T-cell (primary cell): ENCODE data around the gene DCAF7. TPM values are rescaled to one million over a fixed set of nuclear protein-coding genes. Genes with fewer than 3 reads are reported as not detected.

Experiments used
- ATAC-seq, 4 experiments: fragments of 200-7000 bp in 3 of 4; fragments of 150-1000 bp in 1 of 4; cut with Tn5 transposase; replicated peaks in 1 of 4; 1 replicate in 3 of 4; 2 replicates in 1 of 4; pipeline ENCODE4 v1.10.0; 2021; ENCODE audit warnings: moderate library complexity in 3 of 4, mild to moderate bottlenecking in 2 of 4, moderate number of reproducible peaks in 1 of 4
- CTCF ChIA-PET, 2 donors: fragments of 300-600 bp; sonication (Branson Sonifier 250); formaldehyde crosslinking; loops; one replicate each; lab custom pipeline; 2022; ENCODE audit warnings: antibody characterized with exemption in 2 of 2; lab: Charles Lee
- POLR2A ChIA-PET, 2 donors: fragments of 300-600 bp; sonication (Branson Sonifier 250); formaldehyde crosslinking; loops; one replicate each; lab custom pipeline; 2022; ENCODE audit warnings: antibody characterized with exemption in 2 of 2; lab: Charles Lee
- DNase-seq, 35 experiments: peaks; one replicate each; pipeline versions ENCODE4 v3.0.0 to v3.0.0-alpha.2; 2013 to 2023
- H3K27ac ChIP-seq: one replicate; pipeline ENCODE4 v1.5.1; 2013; ENCODE audit warnings: low read length
- H3K27me3 ChIP-seq, 2 experiments: replicated peaks in 1 of 2; 1 replicate in 1 of 2; 2 replicates in 1 of 2; pipeline versions ENCODE4 v1.6.1 to v1.7.0; 2013; ENCODE audit warnings: low read length in 1 of 2, mixed read lengths in 1 of 2; ENCODE audit not compliant: control insufficient read depth in 2 of 2, insufficient read depth in 2 of 2; ENCODE audit errors: extremely low read depth in 1 of 2
- H3K36me3 ChIP-seq, 2 donors: 1 replicate in 1 of 2; 2 replicates in 1 of 2; pipeline versions ENCODE4 v1.6.1 to v1.7.0; 2013; ENCODE audit warnings: low read length in 1 of 2; ENCODE audit not compliant: control insufficient read depth in 2 of 2, insufficient read depth in 1 of 2; ENCODE audit errors: extremely low read depth in 1 of 2
- H3K4me1 ChIP-seq, 2 experiments: 1 replicate in 1 of 2; 2 replicates in 1 of 2; pipeline versions ENCODE4 v1.6.1 to v1.7.0; 2013; ENCODE audit warnings: low read length in 2 of 2, mixed read lengths in 1 of 2; ENCODE audit not compliant: insufficient read depth in 2 of 2, control insufficient read depth in 1 of 2; ENCODE audit errors: extremely low read depth in 1 of 2
- H3K4me3 ChIP-seq, 2 donors: 1 replicate in 1 of 2; 2 replicates in 1 of 2; pipeline versions ENCODE4 v1.5.1 to v1.7.0; 2013; ENCODE audit warnings: mild to moderate bottlenecking in 2 of 2, low read length in 1 of 2, moderate library complexity in 1 of 2; ENCODE audit not compliant: control insufficient read depth in 1 of 2; ENCODE audit errors: extremely low read depth in 1 of 2
- H3K9me3 ChIP-seq: 2 replicates; pipeline ENCODE4 v1.7.0; 2013
- H3K27ac Mint-ChIP-seq, 2 donors: one replicate each; pipeline ENCODE4 v1.8.0; 2020 to 2021; ENCODE audit warnings: mild to moderate bottlenecking in 2 of 2, mixed read lengths in 2 of 2
- H3K27me3 Mint-ChIP-seq, 2 donors: one replicate each; pipeline ENCODE4 v1.8.0; 2021 to 2022; ENCODE audit warnings: mixed read lengths in 2 of 2
- H3K36me3 Mint-ChIP-seq: one replicate; pipeline ENCODE4 v1.8.0; 2021; ENCODE audit warnings: mixed read lengths
- H3K4me1 Mint-ChIP-seq, 3 donors: one replicate each; pipeline ENCODE4 v1.8.0; 2020 to 2022; ENCODE audit warnings: mixed read lengths in 3 of 3, mild to moderate bottlenecking in 1 of 3
- H3K4me3 Mint-ChIP-seq, 3 donors: one replicate each; pipeline ENCODE4 v1.8.0; 2020 to 2022; ENCODE audit warnings: mild to moderate bottlenecking in 3 of 3, mixed read lengths in 3 of 3, moderate library complexity in 3 of 3
- H3K9me3 Mint-ChIP-seq, 3 donors: one replicate each; pipeline ENCODE4 v1.8.0; 2020 to 2022; ENCODE audit warnings: mixed read lengths in 3 of 3
- WGBS: methylation state at CpG from one replicate; pipeline ENCODE4 v1.1.5; 2013; ENCODE audit warnings: missing lambda C conversion rate; ENCODE audit not compliant: insufficient coverage; 5-methylcytosine and 5-hydroxymethylcytosine counted together
- total RNA-seq, 35 experiments: library from RNA in 6 of 35; stranded (reverse) in 6 of 35; fragments of 120-200 nt in 1 of 35; gene quantifications; one replicate each; pipeline versions ENCODE4 v1.2.1 to v1.2.4 and lab custom pipeline; 2013 to 2026

The DCAF7 gene
- total RNA-seq, 5 donors from 2014 or later (not counting 1 experiment from before 2014, with no cell fraction given): 39.5 to 84.4 (median 74.8) TPM

GRCh38 chr17:63600569-63601438, 50.5 kb downstream of the DCAF7 start, which contains the start of gene TACO1:
TACO1 (plus strand) TSS chr17:63600895; CDS start chr17:63601084, 189 bp downstream.
- ChIA-PET POLR2A (no interaction called here), CTCF (interaction anchor here (0.5 to 1.8 kb wide), 5 partner anchors 11 to 600 kb away, joined by 3 to 10 read pairs (median 4); partner anchors contain the start of gene MAP3K3 (in 1 of the 2))
- Histone ChIP-seq H3K4me3 (peak within 1 kb of the TSS; percentile 68 to 96), H3K27me3 (no peaks in the 10 kb centered on the region), H3K27ac (peak within 1 kb of the TSS; percentile 43), H3K9me3 (no peaks in the 10 kb centered on the region), H3K4me1 (peaks cover 14 to 41% of the 10 kb centered on the region in 2 experiments), H3K36me3 (peaks cover 5 to 16% of the 10 kb centered on the region in 2 donors)
- peak in 34 of 35 experiments; percentile 41 to 82 (median 66) for DNase-seq
- no peaks in the 10 kb centered on the region for H3K27me3 Mint-ChIP-seq
- WGBS: 2% methylated on average over 60 of the region's 61 CpGs
- peak; percentile 88 to 92 (median 89) for ATAC-seq
- peak within 1 kb of the TSS; percentile 89 to 96 (median 91) for H3K4me3 Mint-ChIP-seq
- H3K27ac Mint-ChIP-seq: peak within 1 kb of the TSS; percentile 95 to 96
- H3K4me1 Mint-ChIP-seq: peaks cover 35 to 51% (median 44%) of the 10 kb centered on the region in 3 donors
- peaks cover 13% of the 10 kb centered on the region for H3K36me3 Mint-ChIP-seq
- H3K9me3 Mint-ChIP-seq: no peaks in the 10 kb centered on the region

- Mint-ChIP-seq H3K4me3 (peak overlapping the region; percentile 89 to 96 (median 91)), H3K9me3 (no peaks in the 10 kb centered on the region), H3K27ac (peak overlapping the region; percentile 95 to 96), H3K4me1 (peaks cover 35 to 52% (median 44%) of the 10 kb centered on the region in 3 donors), H3K27me3 (no peaks in the 10 kb centered on the region), H3K36me3 (peaks cover 21% of the 10 kb centered on the region)
- ChIA-PET POLR2A (interaction anchor here in 1 of 2 donors (0.6 to 0.7 kb wide), 2 partner anchors 9 to 684 kb away, joined by 3 to 4 read pairs; no protein-coding TSS in a partner anchor), CTCF (interaction anchor here (0.6 to 1.8 kb wide), 7 partner anchors 10 to 181 kb away, joined by 3 to 10 read pairs (median 5); no protein-coding TSS in a partner anchor)
- WGBS: 100% methylated on average over 1 of the region's 9 CpGs
- Histone ChIP-seq H3K4me1 (peaks cover 14 to 37% of the 10 kb centered on the region in 2 experiments), H3K27ac (peak overlapping the region; percentile 6), H3K4me3 (peak overlapping the region; percentile 68 to 96), H3K36me3 (peaks cover 12 to 25% of the 10 kb centered on the region in 2 donors), H3K27me3 (no peaks in the 10 kb centered on the region), H3K9me3 (no peaks in the 10 kb centered on the region)
- DNase-seq (peak in 1 of 35 experiments; percentile 14), ATAC-seq (no peak)
Measured at GRCh38 chr17:63601439-63602371, 51.4 kb downstream of the DCAF7 start.

- Histone ChIP-seq H3K9me3 (no peaks in the 10 kb centered on the region), H3K27me3 (no peaks in the 10 kb centered on the region), H3K4me1 (peaks cover 12 to 26% of the 10 kb centered on the region in 2 experiments), H3K36me3 (peaks cover 16 to 39% of the 10 kb centered on the region in 2 donors), H3K4me3 (no peak overlapping the region), H3K27ac (peak overlapping the region; percentile 73)
- POLR2A ChIA-PET: interaction anchor here in 1 of 2 donors (0.6 to 0.8 kb wide), 2 partner anchors 8 to 166 kb away, joined by 4 to 7 read pairs; no protein-coding TSS in a partner anchor
- peaks cover 32 to 36% (median 32%) of the 10 kb centered on the region in 3 donors for H3K4me1 Mint-ChIP-seq
- 40% methylated on average over 1 of the region's 6 CpGs for WGBS
- peak overlapping the region; percentile 37 to 64 (median 46) for H3K4me3 Mint-ChIP-seq
- no peaks in the 10 kb centered on the region for H3K9me3 Mint-ChIP-seq
- H3K27ac Mint-ChIP-seq: peak overlapping the region; percentile 95 to 97
- peak in 1 of 4 experiments; percentile 39 for ATAC-seq
- CTCF ChIA-PET: interaction anchor here in 1 of 2 donors (1.7 to 3.2 kb wide), 2 partner anchors 12 to 58 kb away, joined by 4 to 19 read pairs; partner anchors contain the start of gene MAP3K3
- peaks cover 49% of the 10 kb centered on the region for H3K36me3 Mint-ChIP-seq
- DNase-seq: peak in 15 of 35 experiments; percentile 10 to 48 (median 31)
- H3K27me3 Mint-ChIP-seq: no peaks in the 10 kb centered on the region
Measured at GRCh38 chr17:63609816-63610573, 59.7 kb downstream of the DCAF7 start.

- Mint-ChIP-seq H3K27me3 (no peaks in the 10 kb centered on the region), H3K27ac (peak overlapping the region; percentile 95 to 97), H3K4me1 (peaks cover 32 to 34% (median 32%) of the 10 kb centered on the region in 3 donors), H3K4me3 (peak overlapping the region; percentile 21 to 64 (median 31)), H3K9me3 (no peaks in the 10 kb centered on the region), H3K36me3 (peaks cover 40% of the 10 kb centered on the region)
- ChIA-PET CTCF (interaction anchor here (0.7 to 3.2 kb wide), 9 partner anchors 11 to 206 kb away, joined by 3 to 27 read pairs (median 13); partner anchors contain the start of gene MAP3K3 (in 1 of the 2)), POLR2A (interaction anchor here in 1 of 2 donors (0.6 to 0.8 kb wide), 2 partner anchors 8 to 167 kb away, joined by 4 to 7 read pairs; no protein-coding TSS in a partner anchor)
- ATAC-seq (no peak), DNase-seq (no peak)
- H3K36me3 ChIP-seq: peaks cover 11 to 31% of the 10 kb centered on the region in 2 donors
- H3K27me3 ChIP-seq: no peaks in the 10 kb centered on the region
- H3K27ac ChIP-seq: peak overlapping the region; percentile 73
- no peaks in the 10 kb centered on the region for H3K9me3 ChIP-seq
- WGBS: 95% methylated on average over 4 of the region's 10 CpGs
- no peak overlapping the region for H3K4me3 ChIP-seq
- peaks cover 12 to 26% of the 10 kb centered on the region in 2 experiments for H3K4me1 ChIP-seq
Measured at GRCh38 chr17:63610854-63611253, 60.6 kb downstream of the DCAF7 start.

- DNase-seq: peak in 10 of 35 experiments; percentile 2 to 38 (median 15)
- H3K36me3 ChIP-seq: peaks cover 6 to 26% of the 10 kb centered on the region in 2 donors
- H3K27me3 ChIP-seq: no peaks in the 10 kb centered on the region
Measured at GRCh38 chr17:63611354-63611753, 61.1 kb downstream of the DCAF7 start.

More at GRCh38 chr17:63611354-63611753, 61.1 kb downstream of the DCAF7 start:
- ATAC-seq: peak; percentile 23 to 58 (median 44)
- Histone ChIP-seq H3K4me1 (peaks cover 12 to 26% of the 10 kb centered on the region in 2 experiments), H3K27ac (peak overlapping the region; percentile 73), H3K9me3 (no peaks in the 10 kb centered on the region), H3K4me3 (no peak overlapping the region)
- H3K36me3 Mint-ChIP-seq: peaks cover 35% of the 10 kb centered on the region
- 0% methylated on average over 1 of the region's 3 CpGs for WGBS
- CTCF ChIA-PET: interaction anchor here (0.6 to 3.2 kb wide), 26 partner anchors 10 to 207 kb away, joined by 3 to 27 read pairs (median 4); partner anchors contain the start of genes ACE (in 1 of the 2), CYB561 (in 1 of the 2) and MAP3K3 (in 1 of the 2)
- H3K4me3 Mint-ChIP-seq: peak overlapping the region in 2 of 3 donors; percentile 29 to 64
- H3K9me3 Mint-ChIP-seq: no peaks in the 10 kb centered on the region
- peaks cover 32 to 34% (median 32%) of the 10 kb centered on the region in 3 donors for H3K4me1 Mint-ChIP-seq
- POLR2A ChIA-PET: interaction anchor here in 1 of 2 donors (0.6 to 1.1 kb wide), 3 partner anchors 14 to 1626 kb away, joined by 3 read pairs; no protein-coding TSS in a partner anchor
- H3K27me3 Mint-ChIP-seq: no peaks in the 10 kb centered on the region
- peak overlapping the region; percentile 95 to 97 for H3K27ac Mint-ChIP-seq
